ENCODE measurements around the gene SH3GLB1. TPM values are rescaled to one million over a fixed set of nuclear protein-coding genes. Genes with fewer than 3 reads are reported as not detected.

Gene SH3GLB1
- total and polyA plus RNA-seq, 4 donors: 14.1 to 25.2 (median 18.3) TPM

- peaks cover 1 to 20% (median 14%) of the 10 kb centered on the region in 4 donors for H3K36me3 ChIP-seq (ENCODE audit: control insufficient read depth in 4 of 4, insufficient read depth in 3 of 4, low read depth in 1 of 4, low read length in 3 of 4)
- 70% methylated on average over 1 of the region's 1 CpG for WGBS
- no peaks in the 10 kb centered on the region for H3K9me3 ChIP-seq (ENCODE audit: control insufficient read depth in 4 of 4, low read length in 3 of 4)
- H3K9ac ChIP-seq (ENCODE audit: low read depth in 1 of 2, low read length in 2 of 2): no peak overlapping the region
- no peak overlapping the region for H3K4me3 ChIP-seq (ENCODE audit: low read depth in 1 of 3, low read length in 3 of 3)
- H3K4me1 ChIP-seq (ENCODE audit: control insufficient read depth in 4 of 4, insufficient read depth in 4 of 4, low read length in 3 of 4): no peaks in the 10 kb centered on the region
- no peak for DNase-seq (ENCODE audit: low spot score)
- no peak overlapping the region for H3K27ac ChIP-seq (ENCODE audit: low read depth in 1 of 2, low read length in 2 of 2)
- TF ChIP-seq GABPA (IDR thresholded peaks at IDR 0.05 in 1 of 2, conservative IDR thresholded peaks at IDR 0.05 in 1 of 2): no peak
- H3K27me3 ChIP-seq (ENCODE audit: control insufficient read depth in 4 of 4, insufficient read depth in 4 of 4, low read length in 3 of 4): no peaks in the 10 kb centered on the region
These were observed 42.9 kb downstream of the SH3GLB1 start for GRCh38 chr1:86747304-86747703.

DNA sequence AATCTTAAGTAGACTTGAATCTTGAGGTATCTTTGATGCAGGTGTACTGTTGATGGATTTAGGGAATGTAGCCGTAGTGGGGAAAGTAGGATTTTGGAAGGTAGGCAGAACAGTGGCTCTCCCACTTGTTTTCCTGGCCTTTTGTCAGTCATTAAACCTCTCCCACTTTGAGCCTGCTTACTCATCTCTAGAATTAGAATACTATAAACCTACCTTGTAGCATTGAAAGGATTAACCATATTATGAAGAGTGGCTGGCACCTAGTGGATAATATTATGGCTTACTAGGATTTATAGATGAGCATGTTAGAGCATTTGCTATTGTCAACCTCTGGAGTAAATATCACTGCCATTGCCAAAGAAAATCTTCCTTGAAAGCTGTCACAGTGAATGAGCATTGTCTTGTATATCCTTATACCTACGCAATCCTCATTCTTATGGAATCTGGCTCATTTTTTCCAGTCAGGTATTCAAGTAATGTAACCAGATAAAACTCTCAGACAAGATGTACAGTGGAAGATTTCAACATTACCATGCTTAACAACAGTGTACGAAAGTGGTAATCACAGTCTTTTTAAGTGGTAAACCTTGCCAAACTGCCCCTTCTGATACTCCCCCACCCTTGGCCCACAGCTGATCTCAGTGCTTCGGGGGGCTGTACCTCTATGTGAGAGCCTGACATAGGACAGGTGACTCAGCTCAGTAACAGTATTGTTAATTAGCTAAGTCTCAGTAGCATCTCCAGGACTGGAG, 44.4 kb downstream of the SH3GLB1 start:
- no peak overlapping the region for H3K27ac ChIP-seq (ENCODE audit: low read depth in 1 of 2, low read length in 2 of 2)
- WGBS: 94% methylated on average over 4 of the region's 4 CpGs
- H3K36me3 ChIP-seq (ENCODE audit: control insufficient read depth in 4 of 4, insufficient read depth in 3 of 4, low read depth in 1 of 4, low read length in 3 of 4): peaks cover 1 to 14% (median 8%) of the 10 kb centered on the region in 4 donors
- DNase-seq (ENCODE audit: low spot score): no peak
- H3K4me1 ChIP-seq (ENCODE audit: control insufficient read depth in 4 of 4, insufficient read depth in 4 of 4, low read length in 3 of 4): no peaks in the 10 kb centered on the region
- H3K9me3 ChIP-seq (ENCODE audit: control insufficient read depth in 4 of 4, low read length in 3 of 4): no peaks in the 10 kb centered on the region
- H3K27me3 ChIP-seq (ENCODE audit: control insufficient read depth in 4 of 4, insufficient read depth in 4 of 4, low read length in 3 of 4): no peaks in the 10 kb centered on the region
- no peak overlapping the region for H3K4me3 ChIP-seq (ENCODE audit: low read depth in 1 of 3, low read length in 3 of 3)
- H3K9ac ChIP-seq (ENCODE audit: low read depth in 1 of 2, low read length in 2 of 2): no peak overlapping the region
- no peak for TF ChIP-seq GABPA (IDR thresholded peaks at IDR 0.05 in 1 of 2, conservative IDR thresholded peaks at IDR 0.05 in 1 of 2)
- TF ChIP-seq RAD21 (IDR thresholded peaks at IDR 0.05): no peak
- TF ChIP-seq, protein P1, sequence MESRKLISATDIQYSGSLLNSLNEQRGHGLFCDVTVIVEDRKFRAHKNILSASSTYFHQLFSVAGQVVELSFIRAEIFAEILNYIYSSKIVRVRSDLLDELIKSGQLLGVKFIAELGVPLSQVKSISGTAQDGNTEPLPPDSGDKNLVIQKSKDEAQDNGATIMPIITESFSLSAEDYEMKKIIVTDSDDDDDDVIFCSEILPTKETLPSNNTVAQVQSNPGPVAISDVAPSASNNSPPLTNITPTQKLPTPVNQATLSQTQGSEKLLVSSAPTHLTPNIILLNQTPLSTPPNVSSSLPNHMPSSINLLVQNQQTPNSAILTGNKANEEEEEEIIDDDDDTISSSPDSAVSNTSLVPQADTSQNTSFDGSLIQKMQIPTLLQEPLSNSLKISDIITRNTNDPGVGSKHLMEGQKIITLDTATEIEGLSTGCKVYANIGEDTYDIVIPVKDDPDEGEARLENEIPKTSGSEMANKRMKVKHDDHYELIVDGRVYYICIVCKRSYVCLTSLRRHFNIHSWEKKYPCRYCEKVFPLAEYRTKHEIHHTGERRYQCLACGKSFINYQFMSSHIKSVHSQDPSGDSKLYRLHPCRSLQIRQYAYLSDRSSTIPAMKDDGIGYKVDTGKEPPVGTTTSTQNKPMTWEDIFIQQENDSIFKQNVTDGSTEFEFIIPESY (IDR thresholded peaks at IDR 0.05): no peak
- no peak for TF ChIP-seq NR2F2 (IDR thresholded peaks at IDR 0.05)
- TF ChIP-seq JUND (IDR thresholded peaks at IDR 0.05): no peak
- no peak for TF ChIP-seq RXRA (IDR thresholded peaks at IDR 0.05)
- no peak for TF ChIP-seq TAF1 (conservative IDR thresholded peaks at IDR 0.05)

DNA sequence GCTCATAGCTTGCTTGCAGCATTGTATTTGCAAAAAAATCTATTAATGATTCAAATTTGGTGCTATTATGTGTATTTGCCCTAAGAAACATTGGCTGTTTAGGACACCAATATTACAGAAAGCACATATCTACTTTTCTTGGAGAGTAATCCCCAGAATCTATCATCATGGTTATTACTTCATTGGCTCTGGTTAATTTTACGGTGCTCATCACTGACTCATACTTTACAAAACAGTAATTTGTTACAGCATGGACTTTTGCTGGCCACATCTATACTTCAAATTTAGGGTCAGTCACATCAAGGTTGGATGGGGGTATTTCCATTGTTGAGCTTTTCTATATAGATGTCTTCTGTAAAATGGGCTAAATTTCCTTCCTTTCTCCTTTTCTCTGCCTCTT, 45.7 kb downstream of the SH3GLB1 start:
- WGBS: 91% methylated on average over 1 of the region's 1 CpG
- no peak overlapping the region for H3K9ac ChIP-seq (ENCODE audit: low read depth in 1 of 2, low read length in 2 of 2)
- H3K9me3 ChIP-seq (ENCODE audit: control insufficient read depth in 4 of 4, low read length in 3 of 4): no peaks in the 10 kb centered on the region
- DNase-seq (ENCODE audit: low spot score): no peak
- no peak overlapping the region for H3K4me3 ChIP-seq (ENCODE audit: low read depth in 1 of 3, low read length in 3 of 3)
- H3K4me1 ChIP-seq (ENCODE audit: control insufficient read depth in 4 of 4, insufficient read depth in 4 of 4, low read length in 3 of 4): no peaks in the 10 kb centered on the region
- no peak overlapping the region for H3K27ac ChIP-seq (ENCODE audit: low read depth in 1 of 2, low read length in 2 of 2)
- no peaks in the 10 kb centered on the region for H3K27me3 ChIP-seq (ENCODE audit: control insufficient read depth in 4 of 4, insufficient read depth in 4 of 4, low read length in 3 of 4)
- H3K36me3 ChIP-seq (ENCODE audit: control insufficient read depth in 4 of 4, insufficient read depth in 3 of 4, low read depth in 1 of 4, low read length in 3 of 4): peaks cover 0 to 4% (median 1%) of the 10 kb centered on the region in 4 donors
- TF ChIP-seq RAD21 (IDR thresholded peaks at IDR 0.05): no peak
- TF ChIP-seq EGR1 (IDR thresholded peaks at IDR 0.05; ENCODE audit: low read depth in 2 of 2): no peak
- no peak for TF ChIP-seq HNF4G (IDR thresholded peaks at IDR 0.05)
- TF ChIP-seq GABPA (IDR thresholded peaks at IDR 0.05 in 1 of 2, conservative IDR thresholded peaks at IDR 0.05 in 1 of 2): no peak
- TF ChIP-seq, protein P2, sequence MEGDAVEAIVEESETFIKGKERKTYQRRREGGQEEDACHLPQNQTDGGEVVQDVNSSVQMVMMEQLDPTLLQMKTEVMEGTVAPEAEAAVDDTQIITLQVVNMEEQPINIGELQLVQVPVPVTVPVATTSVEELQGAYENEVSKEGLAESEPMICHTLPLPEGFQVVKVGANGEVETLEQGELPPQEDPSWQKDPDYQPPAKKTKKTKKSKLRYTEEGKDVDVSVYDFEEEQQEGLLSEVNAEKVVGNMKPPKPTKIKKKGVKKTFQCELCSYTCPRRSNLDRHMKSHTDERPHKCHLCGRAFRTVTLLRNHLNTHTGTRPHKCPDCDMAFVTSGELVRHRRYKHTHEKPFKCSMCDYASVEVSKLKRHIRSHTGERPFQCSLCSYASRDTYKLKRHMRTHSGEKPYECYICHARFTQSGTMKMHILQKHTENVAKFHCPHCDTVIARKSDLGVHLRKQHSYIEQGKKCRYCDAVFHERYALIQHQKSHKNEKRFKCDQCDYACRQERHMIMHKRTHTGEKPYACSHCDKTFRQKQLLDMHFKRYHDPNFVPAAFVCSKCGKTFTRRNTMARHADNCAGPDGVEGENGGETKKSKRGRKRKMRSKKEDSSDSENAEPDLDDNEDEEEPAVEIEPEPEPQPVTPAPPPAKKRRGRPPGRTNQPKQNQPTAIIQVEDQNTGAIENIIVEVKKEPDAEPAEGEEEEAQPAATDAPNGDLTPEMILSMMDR (IDR thresholded peaks at IDR 0.05; ENCODE audit: low read depth, low read length, missing input control): no peak
- no peak for TF ChIP-seq MAX (IDR thresholded peaks at IDR 0.05)
- no peak for TF ChIP-seq REST (IDR thresholded peaks at IDR 0.05)
- TF ChIP-seq RXRA (IDR thresholded peaks at IDR 0.05): no peak
- no peak for TF ChIP-seq TAF1 (conservative IDR thresholded peaks at IDR 0.05)
- no peak for TF ChIP-seq NR2F2 (IDR thresholded peaks at IDR 0.05)
- no peak for TF ChIP-seq JUND (IDR thresholded peaks at IDR 0.05)
- TF ChIP-seq FOXA2 (IDR thresholded peaks at IDR 0.05): no peak
- no peak for TF ChIP-seq FOXA1 (IDR thresholded peaks at IDR 0.05)
- TF ChIP-seq HNF4A (conservative IDR thresholded peaks at IDR 0.05): no peak
- no peak for TF ChIP-seq ATF3 (IDR thresholded peaks at IDR 0.05)
- TF ChIP-seq, protein P1 (IDR thresholded peaks at IDR 0.05): no peak
- no peak for TF ChIP-seq YY1 (IDR thresholded peaks at IDR 0.05)
